Smooth muscle cell (in vitro differentiated cells): Measurements from ENCODE around the gene BACE2. TPM values are rescaled to one million over a fixed set of nuclear protein-coding genes. Genes with fewer than 3 reads are reported as not detected.

ENCODE experiments used
- DNase-seq: peaks from one replicate; lab custom pipeline; 2025; ENCODE audit not compliant: unreplicated experiment; lab: John Stamatoyannopoulos, UW
- H2AFZ ChIP-seq: fragments of 200-600 bp; sonication (generic); 2 replicates; pipeline ENCODE4 v1.6.0; 2016; ENCODE audit warnings: antibody characterized with exemption, low read depth, mild to moderate bottlenecking
- H3F3A ChIP-seq: fragments of 200-600 bp; sonication (generic); 2 replicates; pipeline ENCODE4 v1.6.0; 2017; ENCODE audit warnings: antibody characterized with exemption, low read depth
- H3K27ac ChIP-seq: fragments of 200-600 bp; sonication (generic); 2 replicates; pipeline ENCODE4 v1.5.1; 2016; ENCODE audit warnings: low read depth, mild to moderate bottlenecking
- H3K27me3 ChIP-seq: fragments of 200-600 bp; sonication (generic); 2 replicates; pipeline ENCODE4 v1.6.1; 2016; ENCODE audit warnings: low read depth, mild to moderate bottlenecking
- H3K36me3 ChIP-seq: fragments of 200-600 bp; sonication (generic); 2 replicates; pipeline ENCODE4 v1.5.1; 2016; ENCODE audit warnings: low read depth
- H3K4me1 ChIP-seq: fragments of 200-600 bp; sonication (generic); 2 replicates; pipeline ENCODE4 v1.5.1; 2016; ENCODE audit warnings: low read depth
- H3K4me2 ChIP-seq: fragments of 200-600 bp; sonication (generic); 2 replicates; pipeline ENCODE4 v1.6.0; 2016; ENCODE audit warnings: mild to moderate bottlenecking
- H3K4me3 ChIP-seq: fragments of 200-600 bp; sonication (generic); 2 replicates; pipeline ENCODE4 v1.5.1; 2016; ENCODE audit warnings: mild to moderate bottlenecking
- H3K79me2 ChIP-seq: fragments of 200-600 bp; sonication (generic); 2 replicates; pipeline ENCODE4 v1.6.0; 2016; ENCODE audit warnings: low read depth, mild to moderate bottlenecking
- H3K9ac ChIP-seq: fragments of 200-600 bp; sonication (generic); 2 replicates; pipeline ENCODE4 v1.6.0; 2016; ENCODE audit warnings: low read depth
- H3K9me3 ChIP-seq: fragments of 200-600 bp; sonication (generic); replicated peaks from 2 replicates; pipeline ENCODE4 v1.5.1; 2016; ENCODE audit warnings: low read depth
- H4K20me1 ChIP-seq: fragments of 200-600 bp; sonication (generic); 2 replicates; pipeline ENCODE4 v1.6.0; 2016; ENCODE audit warnings: low read depth
- CTCF ChIP-seq: fragments of 200-600 bp; sonication (generic); IDR thresholded peaks from 2 replicates; pipeline ENCODE4 v1.5.1; 2017; ENCODE audit warnings: borderline replicate concordance, mild to moderate bottlenecking, antibody characterized with exemption; ENCODE audit not compliant: insufficient read depth, poor library complexity, severe bottlenecking
- WGBS: methylation state at CpG from one replicate; pipeline ENCODE4 v1.1.7; 2016; ENCODE audit warnings: low lambda C conversion rate; 5-methylcytosine and 5-hydroxymethylcytosine counted together
- polyA plus RNA-seq: library from polyadenylated mRNA; unstranded; fragments of >200 nt; fragmentation: Nextera tagmentation; extraction: Ambion mirVana; gene quantifications from 2 replicates; pipeline ENCODE4 v1.2.1, GENCODE V29; 2016
- total RNA-seq: library from RNA; depleted of rRNA; stranded (reverse); fragments of >200 nt; gene quantifications from 2 replicates; pipeline ENCODE4 v1.2.3, GENCODE V29; 2014

BACE2 gene
- total and polyA plus RNA-seq, 2 experiments from 2014 or later: 25.3 to 33.3 TPM

- no peak overlapping the region for H2AFZ ChIP-seq
- H3K9ac ChIP-seq: no peak overlapping the region
- 94% methylated on average over 10 of the region's 10 CpGs for WGBS
- H3K27me3 ChIP-seq: no peaks in the 10 kb centered on the region
- H3K9me3 ChIP-seq: no peaks in the 10 kb centered on the region
- TF ChIP-seq CTCF: no peak
- no peaks in the 10 kb centered on the region for H3F3A ChIP-seq
- H3K79me2 ChIP-seq: no peaks in the 10 kb centered on the region
- H4K20me1 ChIP-seq: no peaks in the 10 kb centered on the region
- H3K27ac ChIP-seq: no peak overlapping the region
- no peak overlapping the region for H3K4me3 ChIP-seq
- no peaks in the 10 kb centered on the region for H3K4me1 ChIP-seq
- no peaks in the 10 kb centered on the region for H3K36me3 ChIP-seq
- DNase-seq: no peak
- no peak overlapping the region for H3K4me2 ChIP-seq
These were observed 31.2 kb downstream of the BACE2 start for GRCh38 chr21:41199123-41199522.

GRCh38 chr21:41199588-41199987 lies 31.6 kb downstream of the BACE2 start:
- no peaks in the 10 kb centered on the region for H3K27me3 ChIP-seq
- TF ChIP-seq CTCF: no peak
- no peaks in the 10 kb centered on the region for H3K36me3 ChIP-seq
- no peaks in the 10 kb centered on the region for H3K9me3 ChIP-seq
- no peaks in the 10 kb centered on the region for H3K79me2 ChIP-seq
- 86% methylated on average over 10 of the region's 10 CpGs for WGBS
- no peaks in the 10 kb centered on the region for H3F3A ChIP-seq
- H3K4me3 ChIP-seq: no peak overlapping the region
- no peak overlapping the region for H3K4me2 ChIP-seq
- DNase-seq: no peak
- H3K9ac ChIP-seq: no peak overlapping the region
- no peaks in the 10 kb centered on the region for H4K20me1 ChIP-seq
- H3K27ac ChIP-seq: no peak overlapping the region
- H2AFZ ChIP-seq: no peak overlapping the region
- H3K4me1 ChIP-seq: no peaks in the 10 kb centered on the region

GRCh38 chr21:41201385-41201784 lies 33.4 kb downstream of the BACE2 start:
- Histone ChIP-seq H3F3A (no peaks in the 10 kb centered on the region), H3K27me3 (no peaks in the 10 kb centered on the region), H3K4me1 (no peaks in the 10 kb centered on the region), H3K9ac (no peak overlapping the region), H3K9me3 (no peaks in the 10 kb centered on the region), H3K4me2 (no peak overlapping the region), H2AFZ (no peak overlapping the region), H3K27ac (no peak overlapping the region), H3K79me2 (no peaks in the 10 kb centered on the region), H3K4me3 (no peak overlapping the region), H3K36me3 (no peaks in the 10 kb centered on the region), H4K20me1 (no peaks in the 10 kb centered on the region)
- TF ChIP-seq CTCF: no peak
- 95% methylated on average over 5 of the region's 5 CpGs for WGBS
- no peak for DNase-seq

- Histone ChIP-seq H3K9me3 (no peaks in the 10 kb centered on the region), H3K27me3 (no peaks in the 10 kb centered on the region), H3K4me1 (no peaks in the 10 kb centered on the region), H3K27ac (no peak overlapping the region), H2AFZ (no peak overlapping the region), H3K9ac (no peak overlapping the region), H3F3A (no peaks in the 10 kb centered on the region), H4K20me1 (peaks cover 5% of the 10 kb centered on the region), H3K4me3 (no peak overlapping the region), H3K4me2 (no peak overlapping the region), H3K79me2 (no peaks in the 10 kb centered on the region), H3K36me3 (no peaks in the 10 kb centered on the region)
- 89% methylated on average over 3 of the region's 3 CpGs for WGBS
- no peak for DNase-seq
- no peak for TF ChIP-seq CTCF
These were observed 36.8 kb downstream of the BACE2 start for GRCh38 chr21:41204736-41205135.
